MM.1S (cell line): ENCODE results near the gene ABCB4.
"Not testable (repeated sequence)": the region's sequence is repeated elsewhere in the genome, so short reads cannot be mapped to it uniquely, and the experiment has no call there.

Experiments used
- CTCF ChIP-seq: fragments of 300-600 bp; sonication (generic); IDR thresholded peaks from 2 replicates; pipeline ENCODE4 v1.5.1; 2016; ENCODE audit warnings: antibody characterized with exemption, low read length, mixed read lengths
- EZH2 ChIP-seq: fragments of 300-600 bp; sonication (generic); optimal IDR thresholded peaks from 2 replicates; pipeline ENCODE3; 2017; ENCODE audit warnings: low read depth, mild to moderate bottlenecking, antibody characterized with exemption, low read length, mixed read lengths
- EZH2phosphoT487 ChIP-seq: fragments of 300-600 bp; sonication (generic); IDR thresholded peaks from 2 replicates; pipeline ENCODE4 v1.6.1; 2018; ENCODE audit warnings: antibody characterized with exemption, low read length

GRCh38 chr7:87464830-87465533 is 10.5 kb downstream of the ABCB4 start:
- TF ChIP-seq EZH2, CTCF, EZH2phosphoT487: not testable (repeated sequence)
